Activated CD4-positive, alpha-beta T cell treated with anti-CD3 and anti-CD28 coated beads for 4 hours (primary cell): ENCODE measurements around the gene ZFYVE16.
"Not testable (repeated sequence)": the region's sequence is repeated elsewhere in the genome, so short reads cannot be mapped to it uniquely, and the experiment has no call there.

Source experiments
- DNase-seq, 2 donors: peaks; one replicate each; pipeline ENCODE4 v3.0.0-alpha.2; 2020

Gene ZFYVE16

DNA sequence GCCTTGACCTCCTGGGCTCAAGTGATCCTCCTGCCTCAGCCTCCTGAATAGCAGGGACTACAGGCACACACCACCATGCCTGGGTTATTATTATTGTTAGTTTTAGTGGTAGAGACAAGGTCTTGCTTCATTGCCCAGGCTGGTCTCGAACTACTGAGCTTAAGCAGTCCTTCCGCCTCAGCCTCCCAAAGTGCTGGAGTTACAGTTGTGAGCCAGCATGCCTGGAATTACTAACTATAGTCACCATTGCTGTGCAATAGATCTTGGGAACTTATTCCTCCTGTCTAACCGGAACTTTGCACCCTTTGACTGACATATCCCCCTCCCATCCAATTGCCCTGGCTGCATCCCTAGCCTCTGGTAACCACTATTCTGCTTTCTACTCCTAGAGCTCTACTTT lies 83.4 kb downstream of the ZFYVE16 start:
- no peak for DNase-seq

DNA sequence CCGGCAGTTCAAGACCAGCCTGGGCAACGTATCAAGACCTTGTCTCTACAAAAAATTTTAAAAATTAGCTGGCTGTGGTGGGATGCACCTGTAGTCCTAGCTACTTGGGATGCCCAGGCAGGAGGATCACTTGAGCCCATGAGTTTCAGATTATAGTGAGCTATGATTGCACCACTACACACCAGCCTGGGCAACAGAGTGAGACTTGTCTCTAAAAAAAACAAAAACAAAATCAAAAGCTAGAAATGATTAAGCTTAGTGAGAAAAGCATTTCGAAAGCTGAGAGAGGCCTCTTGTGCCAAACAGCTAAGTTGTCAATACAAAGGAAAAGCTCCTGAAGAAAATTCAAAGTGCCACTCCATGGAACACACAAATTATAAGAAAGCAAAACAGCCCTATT lies 84.9 kb downstream of the ZFYVE16 start:
- DNase-seq, result no peak

DNA sequence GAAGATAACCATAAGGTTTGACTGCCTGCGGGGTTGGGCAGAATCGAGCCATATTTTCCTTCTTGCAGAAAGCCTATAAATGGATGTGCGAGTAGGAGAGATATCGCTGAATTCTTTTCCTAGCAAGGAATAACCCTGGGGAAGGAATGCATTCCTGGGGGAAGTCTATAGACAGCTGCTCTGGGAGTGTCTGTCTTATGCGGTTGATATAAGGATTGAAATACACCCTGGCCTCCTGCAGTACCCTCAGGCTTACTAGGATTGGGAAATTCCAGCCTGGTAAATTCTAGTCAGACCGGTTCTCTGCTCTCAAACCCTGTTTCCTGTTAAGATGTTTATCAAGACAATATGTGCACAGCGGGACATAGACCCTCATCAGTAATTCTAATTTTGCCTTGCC lies 85.6 kb downstream of the ZFYVE16 start:
- DNase-seq, result not testable (repeated sequence)

DNA sequence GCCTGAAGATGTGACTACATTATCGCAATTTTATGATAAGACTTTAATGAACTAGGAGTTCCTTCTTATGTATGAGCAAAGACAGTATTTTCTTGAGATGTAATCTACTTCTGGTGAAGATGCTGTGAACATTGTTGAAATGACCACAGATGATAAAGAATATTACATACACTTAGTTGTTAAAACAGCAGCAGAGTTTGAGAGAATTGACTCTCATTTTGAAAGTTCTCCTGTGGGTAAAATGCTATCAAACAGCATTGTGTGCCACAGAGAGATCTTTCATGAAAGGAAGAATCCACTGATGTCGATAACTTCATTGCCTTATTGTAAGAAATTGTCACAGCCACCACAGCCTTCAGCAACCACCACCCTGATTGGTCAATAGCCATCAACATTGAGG lies 88.0 kb downstream of the ZFYVE16 start:
- DNase-seq, result no peak

GRCh38 chr5:80502800-80503199 lies 94.9 kb downstream of the ZFYVE16 start:
- DNase-seq, result no peak

- DNase-seq, result no peak
Measured at GRCh38 chr5:80503641-80504040, 95.8 kb downstream of the ZFYVE16 start.

- DNase-seq, result no peak
Measured at GRCh38 chr5:80504833-80505232, 97.0 kb downstream of the ZFYVE16 start.

DNA sequence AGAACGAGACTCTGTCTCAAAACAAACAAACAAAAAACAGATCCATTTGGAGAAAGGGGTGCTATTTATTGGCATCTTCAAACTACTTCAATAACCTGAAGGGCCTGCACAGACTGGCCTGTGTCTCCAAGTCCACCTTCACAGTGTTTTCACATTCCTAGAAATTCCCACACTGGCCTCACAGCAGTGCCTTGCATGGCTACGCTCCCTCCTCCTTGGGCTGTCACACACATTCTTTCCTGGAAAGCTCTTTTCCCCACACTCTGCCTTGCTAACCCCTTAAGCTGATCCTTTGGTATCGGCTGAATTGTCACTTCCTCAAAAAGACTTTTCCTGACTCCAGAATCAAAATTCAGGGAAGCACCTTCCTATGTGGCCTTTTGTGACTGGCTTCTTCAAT lies 99.8 kb downstream of the ZFYVE16 start:
- DNase-seq, result no peak

GRCh38 chr5:80508844-80509243 lies 101.0 kb downstream of the ZFYVE16 start:
- no peak for DNase-seq

DNA sequence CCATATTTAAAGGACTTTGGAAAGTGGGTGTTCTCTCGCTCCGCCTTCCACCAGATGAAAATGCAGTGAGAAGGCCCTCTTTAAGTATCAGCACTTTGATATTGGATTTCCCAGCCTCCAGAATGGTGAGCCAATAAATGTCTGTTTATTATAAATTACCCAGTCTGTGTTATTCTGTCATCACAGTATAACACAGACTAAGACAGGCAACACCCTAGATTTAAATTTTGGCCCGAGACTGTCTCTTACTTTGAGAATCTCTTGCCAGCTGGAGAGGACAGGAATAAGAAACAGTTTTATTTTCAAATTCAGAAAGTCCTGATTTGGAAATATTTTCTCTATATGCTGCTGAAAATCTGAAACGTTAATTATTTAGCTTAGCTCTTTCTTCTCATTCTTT lies 101.5 kb downstream of the ZFYVE16 start:
- DNase-seq, result no peak

GRCh38 chr5:80516826-80517225 lies 109.0 kb downstream of the ZFYVE16 start:
- DNase-seq, result no peak
